GM21529 (cell line): ENCODE data around the gene UBL4B.

Experiments
- ATAC-seq: cut with Tn5 transposase; IDR thresholded peaks from one replicate; pipeline ENCODE4 v1.9.1; 2021; ENCODE audit not compliant: unreplicated experiment

The UBL4B gene

GRCh38 chr1:110152133-110152785 lies 40.0 kb downstream of the UBL4B start:
- ATAC-seq, result no peak

GRCh38 chr1:110153407-110153950 lies 41.2 kb downstream of the UBL4B start:
- ATAC-seq, result no peak

- no peak for ATAC-seq
Observed at GRCh38 chr1:110155878-110156522, 43.8 kb downstream of the UBL4B start.

- ATAC-seq, result no peak
Observed at GRCh38 chr1:110158261-110158660, 46.0 kb downstream of the UBL4B start.

GRCh38 chr1:110159168-110159567 lies 46.9 kb downstream of the UBL4B start:
- ATAC-seq, result no peak

- ATAC-seq, result no peak
Observed at GRCh38 chr1:110160538-110161100, 48.4 kb downstream of the UBL4B start.

- no peak for ATAC-seq
Observed at GRCh38 chr1:110161165-110161564, 48.9 kb downstream of the UBL4B start.

- ATAC-seq, result no peak
Observed at GRCh38 chr1:110161849-110162248, 49.6 kb downstream of the UBL4B start.
